Central memory CD8-positive, alpha-beta T cell (primary cell): Measurements from ENCODE around the gene KLF15.

Source experiments
- ATAC-seq: fragments of 150-1000 bp; cut with Tn5 transposase; replicated peaks from 2 replicates; pipeline ENCODE4 v1.10.0; 2022; ENCODE audit warnings: mild to moderate bottlenecking, moderate FRiP score, moderate number of reproducible peaks; ENCODE audit not compliant: poor library complexity, severe bottlenecking; ENCODE audit errors: extremely low read depth
- DNase-seq, 2 donors: peaks; one replicate each; pipeline ENCODE4 v3.0.0; 2021; ENCODE audit warnings: low spot score in 2 of 2
- H3K27ac Mint-ChIP-seq: one replicate; pipeline ENCODE4 v1.8.0; 2022; ENCODE audit warnings: low read depth, mild to moderate bottlenecking, moderate library complexity, mixed read lengths
- H3K27me3 Mint-ChIP-seq: one replicate; pipeline ENCODE4 v1.8.0; 2022; ENCODE audit warnings: mixed read lengths
- H3K36me3 Mint-ChIP-seq: one replicate; pipeline ENCODE4 v1.8.0; 2022; ENCODE audit warnings: mild to moderate bottlenecking, moderate library complexity, mixed read lengths; ENCODE audit not compliant: insufficient read depth
- H3K4me1 Mint-ChIP-seq: one replicate; pipeline ENCODE4 v1.8.0; 2022; ENCODE audit warnings: mixed read lengths
- H3K4me3 Mint-ChIP-seq: one replicate; pipeline ENCODE4 v1.8.0; 2022; ENCODE audit warnings: mild to moderate bottlenecking, moderate library complexity, mixed read lengths
- H3K9me3 Mint-ChIP-seq: one replicate; pipeline ENCODE4 v1.8.0; 2022; ENCODE audit warnings: mixed read lengths

KLF15 gene

DNA sequence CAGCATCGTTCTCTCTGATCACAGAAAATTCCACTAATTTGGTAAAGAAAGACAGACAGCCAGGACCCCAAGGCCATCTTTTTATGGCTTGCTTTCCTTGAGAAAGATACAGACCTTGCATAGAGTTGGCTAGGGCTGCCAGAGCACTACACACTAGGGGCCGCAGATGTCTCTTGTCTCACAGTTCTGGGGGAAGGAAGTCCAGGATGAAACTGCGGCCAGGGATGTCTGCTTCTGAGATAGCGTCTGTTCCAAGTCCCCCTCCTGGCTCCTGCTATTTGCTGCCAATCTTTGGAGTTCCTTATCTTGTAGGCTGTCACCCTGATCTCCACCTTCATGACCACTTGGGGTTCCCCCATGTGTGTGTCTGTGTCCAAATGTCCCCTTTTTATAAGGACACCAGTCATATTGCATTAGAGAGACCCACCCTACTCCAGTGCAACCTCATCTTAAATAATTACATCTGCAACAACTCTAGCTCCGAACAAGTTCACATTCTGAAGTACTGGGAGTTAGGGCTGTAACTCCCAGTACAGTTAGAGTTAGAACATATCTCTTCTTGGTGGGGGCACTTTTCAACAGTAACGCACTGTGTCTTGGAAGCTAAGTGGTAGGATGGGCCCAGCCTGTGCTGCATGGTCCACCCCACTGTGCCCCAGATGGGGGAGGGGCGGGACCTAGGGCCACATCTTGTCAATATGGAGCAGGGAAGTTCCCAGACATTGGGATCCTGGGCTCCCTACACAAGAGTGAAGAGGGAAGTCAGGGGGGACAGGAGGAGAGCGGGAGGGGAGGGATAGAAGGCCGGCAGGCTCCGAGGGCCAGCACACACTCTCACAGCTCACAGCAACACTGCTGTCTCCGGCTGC, 42.2 kb downstream of the KLF15 start:
- ATAC-seq = no peak
- H3K27me3 Mint-ChIP-seq = peaks cover 37% of the 10 kb centered on the region

DNA sequence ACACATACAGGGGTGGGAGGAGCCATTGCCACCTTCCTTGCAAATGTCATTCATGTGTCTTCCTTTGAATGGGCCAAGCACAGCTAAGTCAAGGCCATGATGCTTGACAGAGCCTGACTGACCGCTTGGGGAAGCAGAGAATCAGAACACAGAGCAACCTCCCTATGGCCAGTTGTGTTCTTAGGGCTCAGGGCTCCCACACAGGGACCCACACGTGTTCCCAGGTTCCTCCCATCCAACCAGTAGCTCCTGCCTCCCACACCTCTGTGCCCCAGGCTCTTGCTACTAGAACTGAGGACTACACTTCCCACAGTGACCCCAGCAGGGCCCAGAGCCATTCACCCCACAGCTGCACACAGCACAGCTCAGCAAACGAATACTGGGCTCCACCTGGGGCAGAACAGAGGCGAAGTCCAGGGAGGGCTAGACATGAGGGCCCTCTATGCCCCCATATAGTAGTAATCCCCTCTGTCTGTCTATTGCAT, 42.9 kb downstream of the KLF15 start:
- ATAC-seq (no peak), DNase-seq (peak in 1 of 2 donors; percentile 4)
- H3K36me3 Mint-ChIP-seq = no peaks in the 10 kb centered on the region
- no peak overlapping the region for H3K27ac Mint-ChIP-seq
- peaks cover 37% of the 10 kb centered on the region for H3K27me3 Mint-ChIP-seq
- H3K4me3 Mint-ChIP-seq = no peak overlapping the region
- no peaks in the 10 kb centered on the region for H3K4me1 Mint-ChIP-seq
- no peaks in the 10 kb centered on the region for H3K9me3 Mint-ChIP-seq

More for the DNA sequence above, 42.2 kb downstream of the KLF15 start:
- no peak overlapping the region for H3K4me3 Mint-ChIP-seq
- H3K9me3 Mint-ChIP-seq = no peaks in the 10 kb centered on the region
- no peaks in the 10 kb centered on the region for H3K4me1 Mint-ChIP-seq
- DNase-seq = peak in 1 of 2 donors; percentile 3
- no peak overlapping the region for H3K27ac Mint-ChIP-seq
- H3K36me3 Mint-ChIP-seq = no peaks in the 10 kb centered on the region

DNA sequence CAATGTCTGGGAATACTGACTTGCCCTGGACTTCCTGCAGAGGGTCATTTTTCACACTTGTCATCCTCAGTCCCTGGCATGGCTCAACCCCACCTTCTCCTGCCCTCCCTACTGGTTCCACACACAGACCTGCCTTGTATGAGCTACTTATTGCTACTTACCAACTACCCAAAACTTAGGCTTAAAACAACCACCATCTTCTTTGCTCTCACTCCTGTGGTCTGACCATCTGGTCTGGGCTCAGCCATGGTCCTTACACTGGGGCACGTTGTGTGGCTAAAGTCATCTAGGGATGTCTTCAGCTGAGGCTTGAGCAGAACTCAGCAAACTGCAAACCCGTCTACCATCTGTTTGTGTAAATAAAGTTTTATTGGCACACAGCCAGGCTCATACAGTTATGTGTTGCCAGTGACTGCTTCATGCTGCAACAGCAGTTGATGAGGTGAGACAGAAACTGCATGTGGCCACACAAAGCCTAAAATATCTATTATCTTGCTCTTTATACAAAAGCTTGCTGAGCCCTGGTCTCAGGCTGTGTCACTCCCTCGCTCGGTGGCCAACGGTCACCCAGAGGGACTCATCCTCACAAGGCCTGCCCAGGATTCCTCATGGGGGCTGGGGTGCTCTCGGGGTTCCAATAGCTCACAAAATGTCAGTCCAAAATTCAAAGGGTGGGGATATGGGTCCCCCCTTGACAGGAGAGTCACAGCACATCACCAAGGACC, 43.5 kb downstream of the KLF15 start:
- ATAC-seq = no peak
- peaks cover 1% of the 10 kb centered on the region for H3K36me3 Mint-ChIP-seq
- no peak overlapping the region for H3K27ac Mint-ChIP-seq
- H3K4me1 Mint-ChIP-seq = no peaks in the 10 kb centered on the region
- no peaks in the 10 kb centered on the region for H3K9me3 Mint-ChIP-seq
- H3K4me3 Mint-ChIP-seq = no peak overlapping the region
- H3K27me3 Mint-ChIP-seq = peaks cover 42% of the 10 kb centered on the region
- no peak for DNase-seq

DNA sequence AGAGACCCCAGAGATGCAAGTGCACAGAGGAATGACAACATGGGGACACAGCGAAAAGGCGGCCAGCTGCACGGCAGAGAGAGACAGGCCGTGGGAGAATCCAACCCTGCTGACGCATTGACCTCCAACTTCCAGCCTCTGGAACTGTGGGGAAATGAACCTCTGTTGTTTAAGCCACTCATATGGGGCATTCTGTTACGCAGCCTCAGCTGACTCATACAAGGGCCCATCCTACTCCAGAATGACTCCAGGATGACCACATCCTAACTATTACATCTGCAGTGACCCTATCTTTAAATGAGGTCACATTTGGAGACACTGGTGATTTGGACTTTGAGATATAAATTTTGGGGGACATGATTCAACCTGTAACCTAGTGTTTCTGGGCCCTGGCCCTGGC, 44.0 kb downstream of the KLF15 start:
- DNase-seq (no peak), ATAC-seq (no peak)
- Mint-ChIP-seq H3K9me3 (no peaks in the 10 kb centered on the region), H3K4me3 (no peak overlapping the region), H3K27ac (no peak overlapping the region), H3K4me1 (no peaks in the 10 kb centered on the region), H3K27me3 (peaks cover 45% of the 10 kb centered on the region), H3K36me3 (peaks cover 1% of the 10 kb centered on the region)

DNA sequence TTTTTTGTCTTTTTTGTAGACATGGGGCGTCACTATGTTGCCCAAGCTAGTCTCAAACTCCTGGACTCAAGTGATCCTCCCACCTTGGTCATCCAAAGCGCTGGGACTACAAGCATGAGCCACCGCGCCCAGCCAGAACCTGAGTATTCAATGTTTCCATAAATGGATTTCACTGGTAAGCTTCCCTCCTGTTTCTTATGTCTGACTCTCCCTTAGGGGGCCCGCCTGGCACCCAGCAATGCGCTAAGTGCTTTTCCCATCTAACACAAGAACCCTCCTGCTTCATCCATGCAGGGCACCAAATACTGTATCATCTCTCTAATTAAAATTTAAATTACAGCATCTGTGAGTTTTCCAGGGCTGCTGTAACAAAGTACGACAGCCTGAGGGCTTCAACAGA, 44.9 kb downstream of the KLF15 start:
- no peak overlapping the region for H3K4me3 Mint-ChIP-seq
- ATAC-seq (no peak), DNase-seq (no peak)
- peaks cover 1% of the 10 kb centered on the region for H3K36me3 Mint-ChIP-seq
- H3K4me1 Mint-ChIP-seq = no peaks in the 10 kb centered on the region
- H3K9me3 Mint-ChIP-seq = no peaks in the 10 kb centered on the region
- peaks cover 40% of the 10 kb centered on the region for H3K27me3 Mint-ChIP-seq
- no peak overlapping the region for H3K27ac Mint-ChIP-seq

DNA sequence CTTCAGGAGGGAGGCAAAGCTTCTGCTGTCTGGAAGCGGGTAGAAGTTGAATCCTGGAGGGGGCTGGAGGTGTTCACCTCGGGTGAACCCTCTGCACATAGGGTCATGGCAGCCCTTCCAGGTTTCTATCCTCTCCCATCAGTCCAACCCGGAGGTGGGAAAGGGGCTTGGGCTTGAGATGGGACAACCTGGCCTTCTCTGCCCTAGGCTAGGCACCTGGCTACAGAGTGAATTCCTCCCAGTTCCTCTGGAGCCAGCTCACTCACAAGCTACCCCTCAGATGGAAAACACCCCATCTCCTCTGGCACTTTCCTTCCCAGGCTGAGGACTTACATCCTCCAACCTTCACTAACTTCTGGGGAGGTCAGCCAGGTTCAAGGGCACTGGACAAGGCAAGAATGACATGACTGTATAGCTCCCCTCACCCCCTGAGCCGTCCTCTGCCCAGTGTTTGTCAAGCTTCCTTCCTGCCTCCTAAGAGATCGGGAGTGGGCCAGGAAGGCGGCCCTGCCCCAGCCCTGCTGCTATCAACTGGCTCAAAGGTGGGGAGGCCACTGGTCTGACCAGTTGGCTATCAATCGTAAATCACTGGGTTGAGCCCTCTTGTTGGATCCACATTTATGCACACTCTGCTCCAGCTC, 45.8 kb downstream of the KLF15 start:
- Mint-ChIP-seq H3K4me3 (no peak overlapping the region), H3K27me3 (peaks cover 47% of the 10 kb centered on the region), H3K27ac (no peak overlapping the region), H3K36me3 (peaks cover 4% of the 10 kb centered on the region), H3K9me3 (no peaks in the 10 kb centered on the region), H3K4me1 (no peaks in the 10 kb centered on the region)
- DNase-seq (no peak), ATAC-seq (no peak)

DNA sequence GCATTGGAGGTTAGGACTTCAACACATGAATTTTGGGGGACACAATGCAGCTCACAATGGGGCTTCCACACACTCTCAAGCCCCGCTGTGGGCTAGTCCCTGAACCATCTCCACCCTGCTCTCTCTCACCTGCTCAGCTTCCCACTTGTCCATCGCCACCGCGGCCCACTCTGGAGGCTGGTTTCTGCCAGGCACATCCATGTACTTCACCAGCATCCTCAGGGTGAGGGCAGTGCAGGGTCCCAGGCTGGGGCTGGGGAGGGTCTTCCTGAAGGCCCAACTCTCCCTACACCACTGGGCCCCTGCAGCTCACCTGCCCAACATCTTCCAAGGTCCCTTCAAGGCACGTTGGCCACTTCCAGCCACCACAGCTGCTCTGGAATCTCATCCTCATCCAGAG, 46.4 kb downstream of the KLF15 start:
- no peaks in the 10 kb centered on the region for H3K9me3 Mint-ChIP-seq
- DNase-seq (no peak), ATAC-seq (no peak)
- peaks cover 4% of the 10 kb centered on the region for H3K36me3 Mint-ChIP-seq
- no peak overlapping the region for H3K27ac Mint-ChIP-seq
- H3K27me3 Mint-ChIP-seq = peaks cover 44% of the 10 kb centered on the region
- H3K4me1 Mint-ChIP-seq = no peaks in the 10 kb centered on the region
- H3K4me3 Mint-ChIP-seq = no peak overlapping the region

DNA sequence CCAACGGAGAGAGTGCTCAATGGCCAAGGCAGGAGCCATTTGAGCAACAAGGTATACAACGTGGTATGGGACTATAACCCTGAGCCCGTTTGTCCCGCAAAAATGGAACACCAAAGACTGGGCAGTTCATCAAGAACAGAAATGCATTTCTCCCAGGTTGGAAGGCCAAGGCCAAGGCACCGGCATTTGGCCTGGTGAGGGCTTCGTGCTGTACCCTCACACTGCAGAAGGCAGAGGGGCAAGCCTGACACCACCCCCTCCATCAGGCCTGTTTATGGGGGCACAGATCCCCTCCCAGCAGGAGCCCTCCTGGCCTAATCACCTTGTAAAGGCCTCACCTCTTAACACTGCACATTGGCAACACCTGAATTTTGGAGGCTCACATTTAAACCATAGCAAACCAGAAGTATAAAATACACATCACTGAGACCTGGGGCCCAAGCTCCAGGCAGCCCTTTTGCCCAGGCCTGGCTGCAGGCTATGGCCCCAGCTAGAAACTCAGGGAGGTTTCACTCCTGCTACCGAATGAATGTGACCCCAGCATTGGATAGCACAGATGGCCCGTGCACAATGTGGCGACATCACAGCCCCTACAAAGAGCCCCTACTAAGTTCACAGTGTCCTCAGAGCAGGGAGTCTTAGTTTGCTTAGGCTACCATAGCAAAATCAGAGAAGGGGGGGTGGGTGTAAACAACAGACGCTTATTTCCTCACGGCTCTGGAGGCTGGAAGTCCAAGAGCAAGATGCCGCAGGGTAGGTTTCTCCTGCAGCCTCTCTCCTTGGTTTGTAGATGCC, 47.1 kb downstream of the KLF15 start:
- Mint-ChIP-seq H3K9me3 (no peaks in the 10 kb centered on the region), H3K36me3 (peaks cover 4% of the 10 kb centered on the region), H3K27ac (no peak overlapping the region), H3K27me3 (peaks cover 36% of the 10 kb centered on the region), H3K4me3 (no peak overlapping the region), H3K4me1 (no peaks in the 10 kb centered on the region)
- DNase-seq (no peak), ATAC-seq (no peak)

DNA sequence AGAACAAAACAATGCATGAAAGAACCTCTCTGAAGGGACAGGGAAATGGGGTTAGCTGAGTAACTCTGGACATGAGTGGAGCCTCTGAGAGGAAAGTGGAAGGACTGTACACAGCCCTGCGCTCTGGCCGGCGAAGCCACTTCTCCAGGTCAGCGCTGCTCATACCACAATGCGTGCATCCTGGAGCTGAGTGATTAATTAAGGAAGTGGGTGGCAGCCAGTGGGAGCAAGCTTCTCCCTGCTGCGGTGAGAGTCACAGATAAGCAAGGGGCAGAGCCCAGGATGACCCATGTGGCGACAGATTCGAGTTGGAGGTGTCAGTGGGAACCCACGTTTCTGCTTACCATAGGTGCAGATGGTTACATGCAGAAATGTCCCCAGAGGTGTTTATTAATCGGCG, 48.0 kb downstream of the KLF15 start:
- Mint-ChIP-seq H3K36me3 (peaks cover 4% of the 10 kb centered on the region), H3K4me3 (no peak overlapping the region), H3K27me3 (peaks cover 39% of the 10 kb centered on the region), H3K4me1 (no peaks in the 10 kb centered on the region), H3K27ac (no peak overlapping the region), H3K9me3 (no peaks in the 10 kb centered on the region)
- DNase-seq (no peak), ATAC-seq (no peak)

DNA sequence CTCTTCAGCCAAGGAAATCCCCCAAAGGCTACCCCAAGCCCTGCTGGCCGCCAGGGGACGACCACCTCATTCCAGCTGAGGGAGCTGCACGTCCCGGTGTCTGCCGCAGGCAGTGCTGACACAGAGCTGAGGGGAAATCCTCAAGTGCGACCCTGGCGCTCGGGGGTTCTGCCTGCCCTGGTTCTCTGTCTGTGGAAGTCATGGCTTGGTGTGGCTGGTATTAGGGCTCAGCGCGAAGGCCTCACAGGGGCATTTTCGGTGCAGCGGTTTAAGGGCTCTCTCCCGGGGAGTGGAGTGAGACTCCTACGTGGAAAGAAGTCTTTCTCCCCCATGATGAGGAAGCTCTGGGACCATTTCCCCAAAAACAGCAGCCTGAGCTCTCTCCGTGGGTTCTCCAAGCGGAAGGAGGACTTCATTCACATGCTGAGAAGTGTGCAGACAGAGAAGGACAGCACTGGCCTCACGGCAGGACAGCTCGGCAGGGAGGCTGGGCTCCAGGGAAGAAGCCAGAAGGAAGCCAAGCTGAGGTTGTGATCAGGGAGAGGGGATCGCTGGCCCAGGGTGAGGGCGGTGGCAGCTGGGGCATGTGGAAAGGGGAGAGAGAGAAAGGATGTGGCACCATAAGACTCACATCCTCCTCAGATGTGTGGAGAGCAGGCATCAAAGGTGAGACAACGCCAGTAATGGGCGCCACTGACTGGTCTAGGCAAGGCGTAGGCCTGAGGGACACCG, 48.6 kb downstream of the KLF15 start:
- Mint-ChIP-seq H3K27ac (no peak overlapping the region), H3K27me3 (peaks cover 45% of the 10 kb centered on the region)

DNA sequence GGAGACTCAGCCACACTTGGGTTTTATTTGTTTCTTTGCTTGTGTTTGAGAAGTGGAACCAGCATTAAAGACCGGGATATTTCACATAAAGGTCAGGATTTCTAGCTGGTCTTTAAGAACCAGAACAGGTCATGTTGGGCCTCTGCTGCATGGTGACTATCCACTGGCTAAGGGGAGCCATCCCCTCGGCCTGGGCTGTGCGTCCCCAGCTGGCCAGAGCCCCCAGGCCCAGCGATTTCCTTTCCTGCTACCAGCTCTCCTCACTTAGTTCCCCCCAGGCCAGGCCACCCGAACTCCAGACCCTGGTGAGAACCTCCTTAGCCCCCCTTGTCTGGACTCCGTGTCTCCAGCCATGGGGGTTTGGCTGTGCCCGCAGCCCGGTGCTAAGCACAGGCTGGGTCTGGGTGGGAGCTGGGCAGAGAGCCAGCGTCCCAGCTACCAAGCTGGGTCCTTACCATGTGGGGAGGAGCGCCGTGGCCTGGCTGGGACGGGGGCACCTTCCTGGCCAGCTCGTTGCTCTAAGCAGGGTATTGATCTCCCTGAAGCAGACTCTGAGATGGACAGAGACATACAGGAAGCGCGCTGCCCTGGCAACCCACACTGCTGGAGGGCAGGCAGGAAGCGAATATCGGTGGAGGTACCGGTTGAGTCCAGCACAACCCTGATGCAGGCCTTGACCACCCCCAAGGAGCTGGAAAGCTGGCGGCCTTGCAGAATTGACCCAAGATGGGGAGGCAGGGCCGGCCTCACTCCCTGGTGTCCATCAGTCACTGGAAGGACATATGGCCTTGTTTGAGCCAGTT, 49.4 kb downstream of the KLF15 start:
- no peak for ATAC-seq
- Mint-ChIP-seq H3K4me3 (no peak overlapping the region), H3K9me3 (peaks cover 12% of the 10 kb centered on the region), H3K27me3 (peaks cover 52% of the 10 kb centered on the region), H3K27ac (no peak overlapping the region), H3K4me1 (no peaks in the 10 kb centered on the region), H3K36me3 (peaks cover 4% of the 10 kb centered on the region)
- no peak for DNase-seq

More for the DNA sequence above, 48.6 kb downstream of the KLF15 start:
- peaks cover 4% of the 10 kb centered on the region for H3K9me3 Mint-ChIP-seq
- ATAC-seq (no peak), DNase-seq (no peak)
- no peaks in the 10 kb centered on the region for H3K4me1 Mint-ChIP-seq
- H3K36me3 Mint-ChIP-seq = peaks cover 4% of the 10 kb centered on the region
- H3K4me3 Mint-ChIP-seq = no peak overlapping the region
